HEK293 (cell line): ENCODE data around the gene OAF.

ENCODE experiments used
- CTCF ChIA-PET: fragments of 350-600 bp; formaldehyde crosslinking; extraction: SDS; loops from one replicate; lab custom pipeline; 2021; ENCODE audit warnings: antibody characterized with exemption; lab: Yijun Ruan, JAX
- POLR2A ChIA-PET: fragments of 300-600 bp; formaldehyde crosslinking; extraction: SDS; loops from one replicate; lab custom pipeline; 2020; ENCODE audit warnings: antibody characterized with exemption, inconsistent platforms; lab: Yijun Ruan, JAX
- H3K27ac ChIP-seq: fragments of 200-500 bp; sonication (Bioruptor generic); 2 replicates; pipeline ENCODE4 v1.5.1; 2014; ENCODE audit warnings: low read depth, low read length, control low read depth, inconsistent platforms; ENCODE audit errors: extremely low read depth
- H3K36me3 ChIP-seq, 2 experiments: fragments of 200-500 bp in 1 of 2; sonication (Bioruptor generic) in 1 of 2; 1 replicate in 1 of 2; 2 replicates in 1 of 2; pipeline ENCODE4 v1.5.1; 2014 to 2017; ENCODE audit warnings: inconsistent platforms in 2 of 2, low read length in 2 of 2; ENCODE audit not compliant: control insufficient read depth in 2 of 2, insufficient read depth in 1 of 2
- H3K4me1 ChIP-seq: fragments of 200-500 bp; sonication (Bioruptor generic); 2 replicates; pipeline ENCODE4 v1.5.1; 2014; ENCODE audit warnings: mild to moderate bottlenecking, low read length, inconsistent platforms; ENCODE audit not compliant: control insufficient read depth, insufficient read depth
- H3K4me3 ChIP-seq: 2 replicates; pipeline ENCODE4 v1.5.1; 2011; ENCODE audit warnings: low read depth, mild to moderate bottlenecking, control low read depth, low read length, moderate library complexity
- H3K9me3 ChIP-seq: fragments of 200-500 bp; sonication (Bioruptor generic); 2 replicates; pipeline ENCODE4 v1.5.1; 2014; ENCODE audit warnings: low read depth, low read length, inconsistent platforms; ENCODE audit not compliant: control insufficient read depth, insufficient read depth
- EGR2 ChIP-seq: fragments of 450-650 bp; formaldehyde crosslinking; IDR thresholded peaks from 2 replicates; pipeline ENCODE4 v1.5.1; 2016; ENCODE audit warnings: low read depth, missing biosample characterization, missing genetic modification characterization
- GLIS1 ChIP-seq: fragments of 450-650 bp; formaldehyde crosslinking; IDR thresholded peaks from 2 replicates; pipeline ENCODE4 v1.5.1; 2016; ENCODE audit warnings: missing biosample characterization, missing genetic modification characterization
- KLF9 ChIP-seq: fragments of 450-650 bp; formaldehyde crosslinking; IDR thresholded peaks from 2 replicates; pipeline ENCODE4 v1.5.1; 2016; ENCODE audit warnings: missing biosample characterization, missing genetic modification characterization, low read depth
- REPIN1 ChIP-seq: fragments of 450-650 bp; formaldehyde crosslinking; IDR thresholded peaks from 2 replicates; pipeline ENCODE4 v1.5.1; 2017; ENCODE audit warnings: missing biosample characterization, missing genetic modification characterization, low read depth
- SP2 ChIP-seq: fragments of 450-650 bp; formaldehyde crosslinking; IDR thresholded peaks from 2 replicates; pipeline ENCODE4 v1.5.1; 2016; ENCODE audit warnings: missing biosample characterization, missing genetic modification characterization
- SP7 ChIP-seq: fragments of 450-650 bp; formaldehyde crosslinking; IDR thresholded peaks from 2 replicates; pipeline ENCODE4 v1.5.1; 2016; ENCODE audit warnings: missing biosample characterization, missing genetic modification characterization
- TRIM28 ChIP-seq: IDR thresholded peaks from 2 replicates; pipeline ENCODE4 v1.6.1; 2011; ENCODE audit warnings: low read length, control low read depth, borderline replicate concordance
- YY2 ChIP-seq: fragments of 450-650 bp; formaldehyde crosslinking; IDR thresholded peaks from 2 replicates; pipeline ENCODE4 v1.5.1; 2016; ENCODE audit warnings: missing biosample characterization, missing genetic modification characterization
- ZBTB7A ChIP-seq: fragments of 450-650 bp; formaldehyde crosslinking; IDR thresholded peaks from 2 replicates; pipeline ENCODE4 v1.5.1; 2016; ENCODE audit warnings: low read depth, missing biosample characterization, missing genetic modification characterization
- ZNF274 ChIP-seq, 2 experiments: fragments of 200-500 bp in 1 of 2; fragments of 450-650 bp in 1 of 2; sonication (Bioruptor generic) in 1 of 2; formaldehyde crosslinking in 1 of 2; IDR thresholded peaks; 2 replicates each; pipeline versions ENCODE4 v1.5.1 to v1.6.1; 2014 to 2016; ENCODE audit warnings: borderline replicate concordance in 1 of 2, inconsistent platforms in 1 of 2, low read length in 1 of 2, missing biosample characterization in 1 of 2, missing genetic modification characterization in 1 of 2
- ZNF423 ChIP-seq: fragments of 450-650 bp; formaldehyde crosslinking; IDR thresholded peaks from 2 replicates; pipeline ENCODE4 v1.5.1; 2016; ENCODE audit warnings: missing biosample characterization, missing genetic modification characterization
- ZNF558 ChIP-seq: fragments of 450-650 bp; formaldehyde crosslinking; IDR thresholded peaks from 2 replicates; pipeline ENCODE4 v1.5.1; 2016; ENCODE audit warnings: missing biosample characterization, missing genetic modification characterization
- ZNF596 ChIP-seq: fragments of 450-650 bp; IDR thresholded peaks from 2 replicates; pipeline ENCODE4 v1.5.0; 2018; ENCODE audit warnings: missing biosample characterization, mild to moderate bottlenecking, missing genetic modification characterization, moderate library complexity
- ZNF621 ChIP-seq: fragments of 450-650 bp; formaldehyde crosslinking; IDR thresholded peaks from 2 replicates; pipeline ENCODE4 v1.5.1; 2017; ENCODE audit warnings: missing biosample characterization, missing genetic modification characterization
- ZNF747 ChIP-seq: fragments of 450-650 bp; formaldehyde crosslinking; IDR thresholded peaks from 2 replicates; pipeline ENCODE4 v1.5.1; 2016; ENCODE audit warnings: missing biosample characterization, missing genetic modification characterization
- ZNF785 ChIP-seq: fragments of 450-650 bp; formaldehyde crosslinking; IDR thresholded peaks from 2 replicates; pipeline ENCODE4 v1.5.1; 2016; ENCODE audit warnings: missing biosample characterization, missing genetic modification characterization
- ZXDB ChIP-seq: fragments of 450-650 bp; formaldehyde crosslinking; IDR thresholded peaks from 2 replicates; pipeline ENCODE4 v1.5.1; 2016; ENCODE audit warnings: missing biosample characterization, missing genetic modification characterization
- TF ChIP-seq, protein P1 (sequence below): fragments of 450-650 bp; formaldehyde crosslinking; IDR thresholded peaks from 2 replicates; pipeline ENCODE4 v1.5.1; 2016; ENCODE audit warnings: missing biosample characterization, missing genetic modification characterization
- TF ChIP-seq, protein P2 (sequence below): fragments of 450-650 bp; formaldehyde crosslinking; conservative IDR thresholded peaks from 2 replicates; pipeline ENCODE4 v1.5.1; 2016; ENCODE audit warnings: low read depth, missing biosample characterization, missing genetic modification characterization
- TF ChIP-seq, protein P3 (sequence below): fragments of 450-650 bp; formaldehyde crosslinking; IDR thresholded peaks from 2 replicates; pipeline ENCODE4 v1.5.1; 2016; ENCODE audit warnings: missing biosample characterization, missing genetic modification characterization
- TF ChIP-seq, protein P4 (sequence below): fragments of 450-650 bp; formaldehyde crosslinking; IDR thresholded peaks from 2 replicates; pipeline ENCODE4 v1.5.1; 2017; ENCODE audit warnings: missing biosample characterization, missing genetic modification characterization
- TF ChIP-seq, protein P5 (sequence below): fragments of 450-650 bp; formaldehyde crosslinking; IDR thresholded peaks from 2 replicates; pipeline ENCODE4 v1.5.1; 2016; ENCODE audit warnings: missing biosample characterization, missing genetic modification characterization, low read depth

OAF gene

DNA sequence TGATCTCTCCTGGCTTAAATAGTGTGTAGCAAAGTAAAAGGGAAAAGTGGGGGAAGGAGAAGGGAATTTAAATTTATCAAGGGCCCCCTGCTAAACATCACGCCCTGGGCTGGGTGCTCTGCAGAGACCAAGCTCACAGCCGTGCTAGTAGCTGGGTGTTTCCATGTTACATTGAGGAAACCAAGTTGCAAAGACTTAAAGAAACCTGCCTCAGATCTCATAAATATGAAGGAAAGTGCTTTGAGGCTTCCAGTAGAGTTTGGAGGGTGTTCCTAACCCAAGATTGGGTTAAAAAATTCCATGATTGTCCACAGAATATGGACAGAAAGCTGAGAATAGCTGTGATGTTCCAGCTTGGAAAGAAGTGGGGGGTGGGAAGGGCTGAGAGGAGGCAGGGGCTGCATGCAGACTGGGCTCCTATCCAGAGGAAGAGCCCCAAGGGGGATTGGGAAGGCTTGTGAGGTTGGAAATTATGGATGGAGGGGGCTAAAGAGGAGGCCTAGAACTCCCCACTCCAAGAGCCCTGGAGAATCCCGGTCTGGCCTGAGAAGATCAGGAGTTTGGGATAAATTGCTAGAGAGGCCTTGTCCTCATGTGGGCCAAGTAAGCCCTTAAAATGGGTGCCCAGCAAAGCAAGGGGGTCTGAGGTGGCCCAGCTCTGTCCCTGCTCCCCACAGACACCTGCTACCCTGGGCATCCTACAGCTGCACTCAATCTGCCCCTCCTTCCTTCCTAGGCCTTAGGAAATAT, 25.0 kb upstream of the OAF start (continued):
- TF ChIP-seq, protein P1, sequence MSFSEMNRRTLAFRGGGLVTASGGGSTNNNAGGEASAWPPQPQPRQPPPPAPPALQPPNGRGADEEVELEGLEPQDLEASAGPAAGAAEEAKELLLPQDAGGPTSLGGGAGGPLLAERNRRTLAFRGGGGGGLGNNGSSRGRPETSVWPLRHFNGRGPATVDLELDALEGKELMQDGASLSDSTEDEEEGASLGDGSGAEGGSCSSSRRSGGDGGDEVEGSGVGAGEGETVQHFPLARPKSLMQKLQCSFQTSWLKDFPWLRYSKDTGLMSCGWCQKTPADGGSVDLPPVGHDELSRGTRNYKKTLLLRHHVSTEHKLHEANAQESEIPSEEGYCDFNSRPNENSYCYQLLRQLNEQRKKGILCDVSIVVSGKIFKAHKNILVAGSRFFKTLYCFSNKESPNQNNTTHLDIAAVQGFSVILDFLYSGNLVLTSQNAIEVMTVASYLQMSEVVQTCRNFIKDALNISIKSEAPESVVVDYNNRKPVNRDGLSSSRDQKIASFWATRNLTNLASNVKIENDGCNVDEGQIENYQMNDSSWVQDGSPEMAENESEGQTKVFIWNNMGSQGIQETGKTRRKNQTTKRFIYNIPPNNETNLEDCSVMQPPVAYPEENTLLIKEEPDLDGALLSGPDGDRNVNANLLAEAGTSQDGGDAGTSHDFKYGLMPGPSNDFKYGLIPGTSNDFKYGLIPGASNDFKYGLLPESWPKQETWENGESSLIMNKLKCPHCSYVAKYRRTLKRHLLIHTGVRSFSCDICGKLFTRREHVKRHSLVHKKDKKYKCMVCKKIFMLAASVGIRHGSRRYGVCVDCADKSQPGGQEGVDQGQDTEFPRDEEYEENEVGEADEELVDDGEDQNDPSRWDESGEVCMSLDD (tag by site-specific recombination): no peak
- TF ChIP-seq SP7 (tag by site-specific recombination) (no peak), GLIS1 (tag by site-specific recombination) (no peak), ZNF558 (tag by site-specific recombination) (no peak), ZNF621 (tag by site-specific recombination) (no peak), KLF9 (no peak)
- TF ChIP-seq, protein P2, sequence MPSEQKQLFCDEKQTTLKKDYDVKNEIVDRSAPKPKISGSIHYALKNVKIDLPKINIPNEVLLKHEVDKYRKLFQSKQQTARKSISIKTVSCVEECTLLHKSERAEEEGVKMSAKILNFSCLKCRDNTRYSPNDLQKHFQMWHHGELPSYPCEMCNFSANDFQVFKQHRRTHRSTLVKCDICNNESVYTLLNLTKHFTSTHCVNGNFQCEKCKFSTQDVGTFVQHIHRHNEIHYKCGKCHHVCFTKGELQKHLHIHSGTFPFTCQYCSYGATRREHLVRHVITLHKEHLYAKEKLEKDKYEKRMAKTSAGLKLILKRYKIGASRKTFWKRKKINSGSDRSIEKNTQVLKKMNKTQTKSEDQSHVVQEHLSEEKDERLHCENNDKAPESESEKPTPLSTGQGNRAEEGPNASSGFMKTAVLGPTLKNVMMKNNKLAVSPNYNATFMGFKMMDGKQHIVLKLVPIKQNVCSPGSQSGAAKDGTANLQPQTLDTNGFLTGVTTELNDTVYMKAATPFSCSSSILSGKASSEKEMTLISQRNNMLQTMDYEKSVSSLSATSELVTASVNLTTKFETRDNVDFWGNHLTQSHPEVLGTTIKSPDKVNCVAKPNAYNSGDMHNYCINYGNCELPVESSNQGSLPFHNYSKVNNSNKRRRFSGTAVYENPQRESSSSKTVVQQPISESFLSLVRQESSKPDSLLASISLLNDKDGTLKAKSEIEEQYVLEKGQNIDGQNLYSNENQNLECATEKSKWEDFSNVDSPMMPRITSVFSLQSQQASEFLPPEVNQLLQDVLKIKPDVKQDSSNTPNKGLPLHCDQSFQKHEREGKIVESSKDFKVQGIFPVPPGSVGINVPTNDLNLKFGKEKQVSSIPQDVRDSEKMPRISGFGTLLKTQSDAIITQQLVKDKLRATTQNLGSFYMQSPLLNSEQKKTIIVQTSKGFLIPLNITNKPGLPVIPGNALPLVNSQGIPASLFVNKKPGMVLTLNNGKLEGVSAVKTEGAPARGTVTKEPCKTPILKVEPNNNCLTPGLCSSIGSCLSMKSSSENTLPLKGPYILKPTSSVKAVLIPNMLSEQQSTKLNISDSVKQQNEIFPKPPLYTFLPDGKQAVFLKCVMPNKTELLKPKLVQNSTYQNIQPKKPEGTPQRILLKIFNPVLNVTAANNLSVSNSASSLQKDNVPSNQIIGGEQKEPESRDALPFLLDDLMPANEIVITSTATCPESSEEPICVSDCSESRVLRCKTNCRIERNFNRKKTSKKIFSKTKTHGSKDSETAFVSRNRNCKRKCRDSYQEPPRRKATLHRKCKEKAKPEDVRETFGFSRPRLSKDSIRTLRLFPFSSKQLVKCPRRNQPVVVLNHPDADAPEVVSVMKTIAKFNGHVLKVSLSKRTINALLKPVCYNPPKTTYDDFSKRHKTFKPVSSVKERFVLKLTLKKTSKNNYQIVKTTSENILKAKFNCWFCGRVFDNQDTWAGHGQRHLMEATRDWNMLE: no peak

DNA sequence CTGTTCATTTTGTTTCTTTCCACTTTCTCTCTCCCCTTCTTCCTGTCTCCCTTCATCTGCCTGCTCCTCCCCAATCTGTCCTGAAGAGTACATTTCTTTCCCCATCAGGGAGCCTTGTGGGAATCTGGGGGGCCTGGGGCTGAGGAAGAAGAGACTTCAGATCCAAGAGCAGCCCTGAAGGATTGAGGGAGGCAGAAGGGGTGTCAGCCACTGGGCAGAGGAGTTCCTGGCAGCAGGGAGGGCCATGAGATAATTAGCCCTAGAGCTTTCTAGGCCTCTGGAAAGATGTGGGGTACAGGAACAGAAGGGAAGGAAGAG, 24.4 kb upstream of the OAF start:
- Histone ChIP-seq H3K27ac (no peak overlapping the region), H3K4me1 (no peaks in the 10 kb centered on the region), H3K4me3 (no peak overlapping the region), H3K36me3 (no peaks in the 10 kb centered on the region), H3K9me3 (no peaks in the 10 kb centered on the region)
- ChIA-PET POLR2A (no interaction called here), CTCF (interaction anchor here (1.2 to 1.3 kb wide), 2 partner anchors 15 to 44 kb away, joined by 3 to 5 read pairs; no protein-coding TSS in a partner anchor)
- TF ChIP-seq ZNF274 (IDR thresholded peaks at IDR 0.05; ENCODE audit: low read length) (no peak), ZNF274 (tag by site-specific recombination; IDR thresholded peaks at IDR 0.05; ENCODE audit: borderline replicate concordance) (no peak), REPIN1 (tag by site-specific recombination) (no peak), ZNF785 (tag by site-specific recombination) (no peak), EGR2 (tag by site-specific recombination) (no peak), ZXDB (no peak), ZNF558 (tag by site-specific recombination) (no peak), ZBTB7A (no peak), ZNF747 (tag by site-specific recombination) (no peak), ZNF596 (no peak), ZNF423 (tag by site-specific recombination) (no peak), TRIM28 (no peak), YY2 (tag by site-specific recombination) (no peak), SP2 (tag by site-specific recombination) (no peak)
- TF ChIP-seq, protein P3, sequence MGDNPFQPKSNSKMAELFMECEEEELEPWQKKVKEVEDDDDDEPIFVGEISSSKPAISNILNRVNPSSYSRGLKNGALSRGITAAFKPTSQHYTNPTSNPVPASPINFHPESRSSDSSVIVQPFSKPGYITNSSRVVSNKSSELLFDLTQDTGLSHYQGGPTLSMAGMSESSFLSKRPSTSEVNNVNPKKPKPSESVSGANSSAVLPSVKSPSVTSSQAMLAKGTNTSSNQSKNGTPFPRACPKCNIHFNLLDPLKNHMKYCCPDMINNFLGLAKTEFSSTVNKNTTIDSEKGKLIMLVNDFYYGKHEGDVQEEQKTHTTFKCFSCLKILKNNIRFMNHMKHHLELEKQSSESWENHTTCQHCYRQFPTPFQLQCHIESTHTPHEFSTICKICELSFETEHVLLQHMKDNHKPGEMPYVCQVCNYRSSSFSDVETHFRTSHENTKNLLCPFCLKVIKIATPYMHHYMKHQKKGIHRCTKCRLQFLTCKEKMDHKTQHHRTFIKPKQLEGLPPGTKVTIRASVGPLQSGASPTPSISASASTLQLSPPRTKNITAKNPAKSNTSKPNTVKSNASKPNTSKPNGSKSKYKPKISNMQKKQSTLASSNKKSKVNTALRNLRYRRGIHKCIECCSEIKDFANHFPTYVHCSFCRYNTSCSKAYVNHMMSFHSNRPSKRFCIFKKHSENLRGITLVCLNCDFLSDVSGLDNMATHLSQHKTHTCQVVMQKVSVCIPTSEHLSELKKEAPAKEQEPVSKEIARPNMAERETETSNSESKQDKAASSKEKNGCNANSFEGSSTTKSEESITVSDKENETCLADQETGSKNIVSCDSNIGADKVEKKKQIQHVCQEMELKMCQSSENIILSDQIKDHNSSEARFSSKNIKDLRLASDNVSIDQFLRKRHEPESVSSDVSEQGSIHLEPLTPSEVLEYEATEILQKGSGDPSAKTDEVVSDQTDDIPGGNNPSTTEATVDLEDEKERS (tag by site-specific recombination): no peak
- TF ChIP-seq, protein P4, sequence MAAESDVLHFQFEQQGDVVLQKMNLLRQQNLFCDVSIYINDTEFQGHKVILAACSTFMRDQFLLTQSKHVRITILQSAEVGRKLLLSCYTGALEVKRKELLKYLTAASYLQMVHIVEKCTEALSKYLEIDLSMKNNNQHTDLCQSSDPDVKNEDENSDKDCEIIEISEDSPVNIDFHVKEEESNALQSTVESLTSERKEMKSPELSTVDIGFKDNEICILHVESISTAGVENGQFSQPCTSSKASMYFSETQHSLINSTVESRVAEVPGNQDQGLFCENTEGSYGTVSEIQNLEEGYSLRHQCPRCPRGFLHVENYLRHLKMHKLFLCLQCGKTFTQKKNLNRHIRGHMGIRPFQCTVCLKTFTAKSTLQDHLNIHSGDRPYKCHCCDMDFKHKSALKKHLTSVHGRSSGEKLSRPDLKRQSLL (tag by site-specific recombination): no peak
- TF ChIP-seq, protein P5, sequence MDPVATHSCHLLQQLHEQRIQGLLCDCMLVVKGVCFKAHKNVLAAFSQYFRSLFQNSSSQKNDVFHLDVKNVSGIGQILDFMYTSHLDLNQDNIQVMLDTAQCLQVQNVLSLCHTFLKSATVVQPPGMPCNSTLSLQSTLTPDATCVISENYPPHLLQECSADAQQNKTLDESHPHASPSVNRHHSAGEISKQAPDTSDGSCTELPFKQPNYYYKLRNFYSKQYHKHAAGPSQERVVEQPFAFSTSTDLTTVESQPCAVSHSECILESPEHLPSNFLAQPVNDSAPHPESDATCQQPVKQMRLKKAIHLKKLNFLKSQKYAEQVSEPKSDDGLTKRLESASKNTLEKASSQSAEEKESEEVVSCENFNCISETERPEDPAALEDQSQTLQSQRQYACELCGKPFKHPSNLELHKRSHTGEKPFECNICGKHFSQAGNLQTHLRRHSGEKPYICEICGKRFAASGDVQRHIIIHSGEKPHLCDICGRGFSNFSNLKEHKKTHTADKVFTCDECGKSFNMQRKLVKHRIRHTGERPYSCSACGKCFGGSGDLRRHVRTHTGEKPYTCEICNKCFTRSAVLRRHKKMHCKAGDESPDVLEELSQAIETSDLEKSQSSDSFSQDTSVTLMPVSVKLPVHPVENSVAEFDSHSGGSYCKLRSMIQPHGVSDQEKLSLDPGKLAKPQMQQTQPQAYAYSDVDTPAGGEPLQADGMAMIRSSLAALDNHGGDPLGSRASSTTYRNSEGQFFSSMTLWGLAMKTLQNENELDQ (tag by site-specific recombination): no peak
